ENCODE data around the gene HMCN2. TPM values are rescaled to one million over a fixed set of nuclear protein-coding genes. Genes with fewer than 3 reads are reported as not detected.

Gene HMCN2
- total and polyA plus RNA-seq, 9 donors, result 0.12 to 4.2 (median 0.98) TPM

GRCh38 chr9:130299785-130300615, 34.4 kb downstream of the HMCN2 start:
- WGBS, 3 donors, result 47 to 75% (median 70%) methylated on average over 4 of the region's 4 CpGs
- Histone ChIP-seq H3K36me3 (no peaks in the 10 kb centered on the region), H3K9me3 (no peaks in the 10 kb centered on the region), H3K27me3 (no peaks in the 10 kb centered on the region), H3K27ac (no peak overlapping the region), H3K4me1 (ENCODE audit: insufficient read depth) (no peaks in the 10 kb centered on the region), H3K4me3 (no peak overlapping the region)
- no peak for TF ChIP-seq EP300 (IDR thresholded peaks at IDR 0.05)
- no peak for TF ChIP-seq POLR2A (IDR thresholded peaks at IDR 0.05)
- intact Hi-C loops (cut with DNase I), result no loop called here
- DNase-seq, result no peak

DNA sequence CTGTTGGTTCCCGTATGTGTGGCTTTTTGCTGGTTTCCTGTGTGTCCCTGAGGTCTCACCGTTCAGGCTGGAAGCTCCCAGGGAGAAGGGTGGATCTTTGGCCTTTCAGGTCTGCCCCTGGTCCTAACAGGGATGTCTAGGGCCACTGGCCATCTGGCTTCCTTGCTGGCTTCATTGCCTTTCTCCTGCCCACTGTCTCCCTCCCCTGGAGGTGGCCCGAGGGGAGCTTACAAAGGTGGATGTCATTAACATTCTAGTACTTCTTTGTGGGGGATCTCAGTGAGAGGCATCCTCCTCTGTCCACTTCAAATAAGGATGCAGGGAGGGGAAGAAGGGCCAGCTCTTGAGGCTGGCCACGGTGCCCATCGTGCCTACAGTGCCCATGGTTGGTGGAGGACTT, 35.2 kb downstream of the HMCN2 start:
- Histone ChIP-seq H3K4me3 (no peak overlapping the region), H3K27ac (no peak overlapping the region), H3K36me3 (no peaks in the 10 kb centered on the region), H3K27me3 (no peaks in the 10 kb centered on the region), H3K9me3 (no peaks in the 10 kb centered on the region), H3K4me1 (ENCODE audit: insufficient read depth) (no peaks in the 10 kb centered on the region)
- WGBS, 3 donors, result 65 to 69% (median 66%) methylated on average over 5 of the region's 5 CpGs
- intact Hi-C loops (cut with DNase I), result no loop called here
- no peak for DNase-seq
- TF ChIP-seq CTCF (IDR thresholded peaks at IDR 0.05) (no peak), EP300 (IDR thresholded peaks at IDR 0.05) (no peak), POLR2A (IDR thresholded peaks at IDR 0.05) (no peak)

DNA sequence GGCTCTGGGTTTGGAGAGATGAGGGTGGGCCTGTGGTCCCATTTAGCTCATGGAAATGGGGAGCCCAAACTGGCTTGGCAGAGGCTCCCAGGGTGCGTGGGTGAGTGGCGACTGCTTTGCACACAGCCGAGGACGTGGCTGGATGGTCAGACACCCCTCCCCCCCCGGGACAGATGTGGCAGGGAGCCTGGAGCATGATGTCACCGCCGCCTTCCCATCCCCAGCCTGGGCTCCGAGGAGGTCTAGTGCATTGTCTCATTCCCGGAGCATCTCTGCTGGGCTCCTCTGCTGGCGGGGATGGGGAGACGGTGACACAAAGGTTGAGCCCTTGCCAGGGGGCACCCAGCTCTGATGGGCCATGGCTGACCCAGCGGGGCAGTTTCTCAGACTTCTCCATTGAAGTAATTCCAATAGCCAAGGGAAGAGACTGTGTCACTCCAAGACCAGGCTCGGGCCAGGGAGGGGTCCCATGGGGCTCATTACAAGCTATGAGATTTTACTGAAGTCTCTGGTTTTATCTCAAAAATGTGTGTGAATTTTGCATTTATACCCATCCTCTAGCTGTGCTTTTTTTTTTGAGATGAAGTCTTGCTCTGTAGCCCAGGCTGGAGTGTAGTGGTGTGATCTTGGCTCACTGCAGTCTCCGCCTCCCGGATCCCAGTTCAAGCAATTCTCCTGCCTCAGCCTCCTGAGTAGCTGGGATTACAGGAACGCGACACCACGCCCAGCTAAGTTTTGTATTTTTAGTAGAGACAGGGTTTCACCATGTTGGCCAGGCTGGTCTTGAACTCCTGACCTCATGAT, 36.1 kb downstream of the HMCN2 start:
- Histone ChIP-seq H3K27me3 (no peaks in the 10 kb centered on the region), H3K9me3 (no peaks in the 10 kb centered on the region), H3K4me3 (no peak overlapping the region), H3K27ac (no peak overlapping the region), H3K4me1 (ENCODE audit: insufficient read depth) (no peaks in the 10 kb centered on the region), H3K36me3 (no peaks in the 10 kb centered on the region)
- TF ChIP-seq POLR2A (IDR thresholded peaks at IDR 0.05), result no peak
- intact Hi-C loops (cut with DNase I), result no loop called here
- WGBS, 3 donors, result 48 to 60% (median 50%) methylated on average over 18 of the region's 18 CpGs
- peak in 1 of 5 donors; percentile 49 for DNase-seq

DNA sequence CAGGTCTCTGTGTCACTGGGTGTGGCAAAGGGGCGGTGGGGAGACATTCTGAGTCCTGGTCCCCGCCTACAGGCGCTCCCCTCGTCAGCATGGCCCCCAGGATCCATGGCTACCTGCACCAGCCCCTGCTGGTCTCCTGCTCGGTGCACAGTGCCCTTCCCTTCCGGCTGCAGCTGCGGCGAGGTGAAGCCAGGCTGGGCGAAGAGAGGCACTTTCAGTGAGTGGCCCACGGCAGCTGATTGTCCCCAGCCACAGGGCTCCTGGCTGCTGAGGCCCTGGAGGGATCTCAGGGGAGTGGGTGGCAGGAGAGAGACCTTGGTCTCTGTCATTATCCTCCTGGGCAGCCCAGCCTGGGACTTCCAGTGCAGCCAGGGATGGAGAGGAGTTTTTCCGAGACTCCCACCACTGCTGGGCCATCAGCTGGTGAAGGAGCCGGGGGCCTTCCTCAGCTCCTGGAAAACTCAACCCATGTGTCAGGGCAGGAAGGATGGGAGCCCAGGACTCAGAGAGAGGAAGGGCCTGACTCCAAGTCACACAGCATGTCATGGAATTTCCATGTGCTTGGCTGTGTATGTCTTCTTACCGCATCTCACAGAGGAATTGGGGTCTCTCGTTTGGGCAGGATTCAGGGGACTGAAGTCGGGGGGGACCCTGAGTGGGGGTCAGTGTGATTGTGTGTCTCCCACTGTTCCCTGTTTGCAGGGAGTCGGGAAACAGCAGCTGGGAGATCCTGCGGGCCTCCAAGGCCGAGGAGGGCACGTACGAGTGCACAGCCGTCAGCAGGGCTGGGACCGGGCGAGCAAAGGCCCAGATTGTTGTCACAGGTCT, 37.4 kb downstream of the HMCN2 start:
- TF ChIP-seq CTCF (IDR thresholded peaks at IDR 0.05) (no peak), EP300 (IDR thresholded peaks at IDR 0.05) (no peak), POLR2A (IDR thresholded peaks at IDR 0.05) (no peak)
- Histone ChIP-seq H3K4me3 (no peak overlapping the region), H3K27me3 (no peaks in the 10 kb centered on the region), H3K27ac (no peak overlapping the region), H3K4me1 (ENCODE audit: insufficient read depth) (no peaks in the 10 kb centered on the region), H3K9me3 (no peaks in the 10 kb centered on the region), H3K36me3 (no peaks in the 10 kb centered on the region)
- no peak for DNase-seq
- intact Hi-C loops (cut with DNase I), result no loop called here
- WGBS, 3 donors, result 89 to 93% (median 92%) methylated on average over 22 to 23 of the region's 23 CpGs

GRCh38 chr9:130303613-130304055, 38.1 kb downstream of the HMCN2 start:
- no peaks in the 10 kb centered on the region for H3K27me3 ChIP-seq
- H3K9me3 ChIP-seq, result no peaks in the 10 kb centered on the region
- no peak for DNase-seq
- intact Hi-C loops (cut with DNase I), result no loop called here
- TF ChIP-seq CTCF (IDR thresholded peaks at IDR 0.05) (no peak), EP300 (IDR thresholded peaks at IDR 0.05) (no peak), POLR2A (IDR thresholded peaks at IDR 0.05) (no peak)
- H3K4me3 ChIP-seq, result no peak overlapping the region
- 38 to 53% (median 40%) methylated on average over 17 of the region's 17 CpGs for WGBS, 3 donors
- no peaks in the 10 kb centered on the region for H3K4me1 ChIP-seq (ENCODE audit: insufficient read depth)
- H3K27ac ChIP-seq, result no peak overlapping the region
- H3K36me3 ChIP-seq, result no peaks in the 10 kb centered on the region

Data from ovary (tissue), 9 donors.